GM15510 (cell line): ENCODE measurements around the gene TBX19.

Source experiments
- POLR2A ChIP-seq: IDR thresholded peaks from 3 replicates; pipeline ENCODE4 v1.6.1; 2011; ENCODE audit warnings: borderline replicate concordance; ENCODE audit not compliant: insufficient read length; ENCODE audit errors: extremely low read depth

Gene TBX19

GRCh38 chr1:168321945-168322344 lies 41.3 kb downstream of the TBX19 start:
- TF ChIP-seq POLR2A, result no peak

- TF ChIP-seq POLR2A, result no peak
These were observed 44.2 kb downstream of the TBX19 start for GRCh38 chr1:168324745-168325425.

DNA sequence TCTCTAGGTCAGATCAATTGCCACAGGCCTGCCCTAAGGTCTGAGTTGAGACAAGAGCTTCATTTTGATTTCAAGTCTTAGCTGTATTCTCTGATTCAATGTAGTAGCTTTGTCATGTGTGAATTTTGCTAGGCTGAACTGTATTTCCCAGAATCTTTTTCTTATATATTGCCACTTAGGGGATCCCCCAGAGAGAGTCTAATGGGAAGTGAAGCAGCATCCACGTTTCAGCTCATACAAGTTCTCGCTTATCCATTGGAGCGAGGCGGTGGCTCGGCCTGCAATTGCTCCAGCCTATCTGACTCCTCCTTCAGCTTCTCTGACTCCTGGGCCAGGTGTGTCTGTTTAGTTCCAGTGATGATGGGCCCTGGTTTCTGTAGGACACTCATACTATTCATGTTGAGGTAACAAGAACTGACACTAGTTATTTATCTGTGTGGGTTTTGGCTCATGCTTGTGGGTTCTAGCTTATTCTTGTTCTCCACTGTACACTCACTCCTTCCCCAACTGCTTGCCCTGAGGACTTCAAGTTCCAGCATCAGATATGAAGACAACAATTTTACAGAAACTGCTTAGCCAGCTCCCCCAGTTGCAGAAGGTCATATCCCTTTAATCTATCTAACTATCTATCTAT lies 48.2 kb downstream of the TBX19 start:
- TF ChIP-seq POLR2A, result no peak

GRCh38 chr1:168330285-168330684 lies 49.6 kb downstream of the TBX19 start:
- no peak for TF ChIP-seq POLR2A

- no peak for TF ChIP-seq POLR2A
These were observed 50.9 kb downstream of the TBX19 start for GRCh38 chr1:168331569-168331968.

DNA sequence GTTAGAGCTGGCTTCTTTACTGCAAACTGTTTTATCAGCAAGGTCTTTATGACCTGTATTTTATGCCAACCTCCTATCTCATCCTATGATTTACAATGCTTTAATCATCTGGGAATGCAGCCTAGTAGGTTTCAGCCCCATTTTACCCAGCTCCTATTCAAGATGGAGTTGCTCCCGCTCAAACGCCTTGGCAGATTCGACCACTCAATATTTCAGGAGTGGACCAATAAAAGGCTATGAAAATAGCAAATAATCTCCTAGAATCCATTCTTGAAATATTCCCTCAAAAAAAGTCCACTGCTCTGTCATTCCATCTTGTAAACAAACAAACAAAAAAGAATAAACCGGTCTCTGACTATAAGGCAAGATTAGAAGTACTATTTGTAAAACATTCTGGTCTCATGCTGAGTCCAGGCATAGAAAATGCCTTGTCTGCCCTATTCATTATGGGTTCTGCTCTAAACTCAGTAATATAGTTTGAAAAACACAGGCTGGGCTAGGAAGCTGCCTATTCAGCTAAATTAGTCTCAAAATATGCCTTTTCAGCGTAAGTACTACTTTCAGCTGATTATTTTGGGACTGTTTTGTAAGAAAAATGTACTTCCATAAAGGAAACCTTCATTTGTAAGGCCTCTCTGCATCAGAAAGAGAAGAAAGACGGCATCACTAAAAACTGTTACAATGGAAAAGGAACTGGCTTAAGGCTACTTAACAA lies 53.0 kb downstream of the TBX19 start:
- no peak for TF ChIP-seq POLR2A

DNA sequence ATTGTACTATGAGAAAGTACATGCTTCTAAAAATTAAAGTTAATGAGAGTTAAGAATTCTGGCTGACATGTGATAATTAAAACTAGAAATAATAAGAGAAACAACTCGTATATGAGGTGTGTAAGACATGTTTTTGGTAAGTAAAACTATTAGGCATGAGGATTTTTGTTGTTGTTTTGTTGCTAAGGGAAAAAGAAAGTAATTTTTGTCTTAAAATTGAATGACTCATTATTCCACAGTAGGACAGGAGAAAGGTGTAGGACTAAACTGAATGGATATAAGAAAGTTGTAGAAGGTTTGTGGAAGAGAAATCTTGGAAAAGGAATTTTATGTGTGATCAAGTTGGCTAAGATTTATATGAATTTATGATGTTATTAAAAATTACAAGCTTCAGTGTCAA lies 54.8 kb downstream of the TBX19 start:
- no peak for TF ChIP-seq POLR2A

- no peak for TF ChIP-seq POLR2A
These were observed 58.2 kb downstream of the TBX19 start for GRCh38 chr1:168338589-168339503.

- no peak for TF ChIP-seq POLR2A
These were observed 60.3 kb downstream of the TBX19 start for GRCh38 chr1:168340781-168341482.

DNA sequence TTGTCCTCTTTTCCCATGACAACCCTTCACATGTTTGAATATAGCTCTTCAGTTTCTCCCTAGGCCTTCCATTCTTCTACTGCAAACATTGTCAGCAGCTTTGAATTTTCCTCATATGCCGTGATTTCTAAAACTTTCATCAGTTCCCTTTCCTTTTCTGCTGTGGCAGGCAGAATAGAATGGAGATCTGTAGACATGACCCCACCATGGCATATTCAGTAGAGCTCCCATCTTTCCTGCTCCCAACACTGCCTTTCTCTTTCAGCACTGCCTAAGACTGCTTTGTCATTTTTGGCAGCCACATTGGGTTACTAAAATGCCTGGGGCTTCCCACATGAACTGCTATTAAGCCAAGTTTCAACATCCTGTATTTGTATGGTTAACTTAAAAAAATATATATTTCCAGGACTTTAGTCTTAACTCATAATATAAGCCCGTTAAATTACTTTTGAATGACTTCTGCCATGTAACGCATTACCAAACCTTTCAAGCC lies 60.9 kb downstream of the TBX19 start:
- no peak for TF ChIP-seq POLR2A

DNA sequence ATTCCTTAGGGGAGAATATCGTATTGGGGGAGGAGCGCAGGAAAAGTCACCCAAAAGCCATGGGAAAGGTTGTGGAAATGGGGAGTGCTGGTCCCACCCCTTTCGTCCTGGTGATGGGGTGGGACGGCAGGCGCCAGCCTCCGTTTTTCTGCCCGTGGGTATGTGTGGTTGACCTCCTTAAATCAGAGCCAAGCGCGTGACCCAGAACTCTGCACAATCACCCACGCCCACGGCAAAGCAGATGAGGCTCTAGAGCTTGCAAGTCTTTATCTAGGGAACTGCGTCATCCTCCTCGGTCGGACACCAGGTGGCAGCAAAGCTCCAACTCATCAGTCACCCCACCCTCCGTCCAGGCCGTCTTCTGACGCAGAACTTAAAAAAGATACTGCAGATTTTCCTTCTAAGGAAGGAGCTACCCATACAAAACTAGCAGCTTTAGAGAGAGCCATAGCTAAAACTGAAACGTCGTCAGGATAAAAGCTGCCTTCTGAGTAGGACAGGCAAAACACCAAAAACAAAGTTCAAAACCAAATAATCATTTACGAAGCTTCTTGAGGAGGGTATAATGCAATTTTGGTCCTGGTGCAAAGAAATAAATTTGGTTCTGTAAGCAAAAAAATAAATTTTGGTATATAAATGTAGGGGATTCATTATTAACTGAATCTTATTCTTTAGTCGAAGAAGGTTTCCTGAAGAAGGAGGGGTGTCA lies 62.0 kb downstream of the TBX19 start:
- no peak for TF ChIP-seq POLR2A

GRCh38 chr1:168343566-168343965 lies 62.9 kb downstream of the TBX19 start:
- TF ChIP-seq POLR2A, result no peak

GRCh38 chr1:168344517-168344916 lies 63.8 kb downstream of the TBX19 start:
- no peak for TF ChIP-seq POLR2A
